H9 (cell line): ENCODE data around the gene ALDH1A1. TPM values are rescaled to one million over a fixed set of nuclear protein-coding genes. Genes with fewer than 3 reads are reported as not detected.

Source experiments
- DNase-seq: peaks from one replicate; pipeline ENCODE4 v3.0.0-alpha.2; 2017
- H2AFZ ChIP-seq: one replicate; pipeline ENCODE4 v1.6.1; 2013; ENCODE audit warnings: mild to moderate bottlenecking, low read length, control low read depth, moderate library complexity
- H2AK5ac ChIP-seq: 2 replicates; pipeline ENCODE4 v1.6.1; 2013; ENCODE audit warnings: low read length, control low read depth, mixed read lengths; ENCODE audit not compliant: insufficient read length
- H2BK120ac ChIP-seq: one replicate; pipeline ENCODE4 v1.6.1; 2013; ENCODE audit warnings: low read depth, mild to moderate bottlenecking, low read length, control low read depth, inconsistent platforms; ENCODE audit not compliant: poor library complexity, severe bottlenecking
- H2BK12ac ChIP-seq: 2 replicates; pipeline ENCODE4 v1.6.1; 2013; ENCODE audit warnings: low read length, control low read depth, mixed read lengths, low read depth; ENCODE audit not compliant: insufficient read length
- H2BK15ac ChIP-seq: 2 replicates; pipeline ENCODE4 v1.6.1; 2013; ENCODE audit warnings: low read depth, low read length, control low read depth
- H2BK20ac ChIP-seq: one replicate; pipeline ENCODE4 v1.6.1; 2013; ENCODE audit warnings: low read depth, mild to moderate bottlenecking, low read length, control low read depth, inconsistent platforms; ENCODE audit not compliant: poor library complexity, severe bottlenecking
- H2BK5ac ChIP-seq: 2 replicates; pipeline ENCODE4 v1.6.1; 2013; ENCODE audit warnings: low read length, control low read depth, mixed read lengths; ENCODE audit not compliant: insufficient read length
- H3K14ac ChIP-seq: 2 replicates; pipeline ENCODE4 v1.6.1; 2013; ENCODE audit warnings: low read length, control low read depth; ENCODE audit not compliant: insufficient read depth
- H3K18ac ChIP-seq: 2 replicates; pipeline ENCODE4 v1.6.1; 2013; ENCODE audit warnings: low read depth, mild to moderate bottlenecking, mixed read lengths, low read length, control low read depth; ENCODE audit not compliant: insufficient read length
- H3K23ac ChIP-seq: 2 replicates; pipeline ENCODE4 v1.6.1; 2013; ENCODE audit warnings: low read length, control low read depth, mixed read lengths, low read depth; ENCODE audit not compliant: insufficient read length
- H3K23me2 ChIP-seq: 2 replicates; pipeline ENCODE4 v1.6.1; 2013; ENCODE audit warnings: low read depth, mild to moderate bottlenecking, mixed read lengths, low read length, control low read depth; ENCODE audit not compliant: insufficient read length, poor library complexity, severe bottlenecking
- H3K27ac ChIP-seq: 2 replicates; pipeline ENCODE4 v1.5.1; 2013; ENCODE audit warnings: low read length, control low read depth, mixed read lengths, low read depth; ENCODE audit not compliant: insufficient read length
- H3K27me3 ChIP-seq: 2 replicates; pipeline ENCODE4 v1.6.1; 2013; ENCODE audit warnings: low read length, control low read depth, inconsistent platforms; ENCODE audit not compliant: insufficient read depth
- H3K4ac ChIP-seq: 2 replicates; pipeline ENCODE4 v1.6.1; 2013; ENCODE audit warnings: low read depth, mild to moderate bottlenecking, control low read depth, inconsistent platforms, low read length, moderate library complexity
- H3K4me1 ChIP-seq: 2 replicates; pipeline ENCODE4 v1.6.1; 2013; ENCODE audit warnings: low read length, control low read depth, inconsistent platforms; ENCODE audit not compliant: insufficient read depth
- H3K4me2 ChIP-seq: 2 replicates; pipeline ENCODE4 v1.6.1; 2013; ENCODE audit warnings: low read length, control low read depth, mixed read lengths; ENCODE audit not compliant: insufficient read length, insufficient read depth
- H3K56ac ChIP-seq: 2 replicates; pipeline ENCODE4 v1.6.1; 2013; ENCODE audit warnings: low read depth, mild to moderate bottlenecking, mixed read lengths, low read length, control low read depth; ENCODE audit not compliant: insufficient read length
- H3K79me1 ChIP-seq: 2 replicates; pipeline ENCODE4 v1.6.1; 2013; ENCODE audit warnings: low read depth, mild to moderate bottlenecking, moderate library complexity, low read length, control low read depth, inconsistent platforms; ENCODE audit not compliant: insufficient read depth, poor library complexity, severe bottlenecking
- H3K79me2 ChIP-seq: 2 replicates; pipeline ENCODE4 v1.6.1; 2013; ENCODE audit warnings: low read length, control low read depth, inconsistent platforms; ENCODE audit not compliant: insufficient read depth
- H3K9ac ChIP-seq: 2 replicates; pipeline ENCODE4 v1.6.1; 2013; ENCODE audit warnings: low read length, control low read depth, mixed read lengths; ENCODE audit not compliant: insufficient read length; ENCODE audit errors: extremely low read depth
- H3K9me3 ChIP-seq: one replicate; pipeline ENCODE4 v1.6.1; 2013; ENCODE audit warnings: low read depth, low read length, inconsistent platforms; ENCODE audit not compliant: control insufficient read depth
- H3T11ph ChIP-seq: one replicate; pipeline ENCODE4 v1.6.1; 2013; ENCODE audit warnings: mild to moderate bottlenecking, low read length, control low read depth, inconsistent platforms
- H4K20me1 ChIP-seq: one replicate; pipeline ENCODE4 v1.6.1; 2013; ENCODE audit not compliant: control insufficient read depth, insufficient read length, insufficient read depth
- H4K5ac ChIP-seq: 2 replicates; pipeline ENCODE4 v1.6.1; 2013; ENCODE audit warnings: low read depth, mild to moderate bottlenecking, mixed read lengths, low read length, control low read depth; ENCODE audit not compliant: insufficient read length
- H4K8ac ChIP-seq: replicated peaks from 2 replicates; pipeline ENCODE4 v1.6.1; 2013; ENCODE audit warnings: low read length, control low read depth, mixed read lengths, low read depth; ENCODE audit not compliant: insufficient read length
- H4K91ac ChIP-seq: 2 replicates; pipeline ENCODE4 v1.6.1; 2013; ENCODE audit warnings: low read depth, mild to moderate bottlenecking, moderate library complexity, mixed read lengths, low read length, control low read depth; ENCODE audit not compliant: insufficient read length
- H3K27ac Mint-ChIP-seq, 3 experiments: 2 replicates in 2 of 3; 3 replicates in 1 of 3; pipeline ENCODE4 v1.8.0; 2020 to 2021; ENCODE audit warnings: mixed read lengths in 3 of 3, mild to moderate bottlenecking in 1 of 3, moderate library complexity in 1 of 3
- H3K27me3 Mint-ChIP-seq: 2 replicates; pipeline ENCODE4 v1.8.0; 2021; ENCODE audit warnings: low read depth, mild to moderate bottlenecking, moderate library complexity, mixed read lengths
- H3K36me3 Mint-ChIP-seq, 3 experiments: 2 replicates in 2 of 3; 3 replicates in 1 of 3; pipeline ENCODE4 v1.8.0; 2020 to 2021; ENCODE audit warnings: low read depth in 3 of 3, mixed read lengths in 3 of 3; ENCODE audit not compliant: insufficient read depth in 1 of 3
- H3K4me1 Mint-ChIP-seq, 2 experiments: 2 replicates each; pipeline ENCODE4 v1.8.0; 2020; ENCODE audit warnings: mixed read lengths in 2 of 2
- H3K4me3 Mint-ChIP-seq, 2 experiments: 2 replicates in 1 of 2; 3 replicates in 1 of 2; pipeline ENCODE4 v1.8.0; 2020 to 2021; ENCODE audit warnings: mild to moderate bottlenecking in 2 of 2, mixed read lengths in 2 of 2, moderate library complexity in 1 of 2
- H3K9me3 Mint-ChIP-seq, 2 experiments: 2 replicates in 1 of 2; 3 replicates in 1 of 2; pipeline ENCODE4 v1.8.0; 2020; ENCODE audit warnings: mild to moderate bottlenecking in 2 of 2, mixed read lengths in 2 of 2, moderate library complexity in 1 of 2
- CTCF ChIP-seq: fragments of 200-600 bp; sonication (generic); conservative IDR thresholded peaks from 3 replicates; pipeline ENCODE4 v1.8.0; 2021; ENCODE audit warnings: antibody characterized with exemption, mild to moderate bottlenecking
- WGBS: extraction: QIAGEN DNeasy Blood & Tissue Kit; methylation state at CpG from one replicate; pipeline ENCODE4 v1.1.7; 2013; ENCODE audit warnings: missing lambda C conversion rate, low lambda C conversion rate, mixed read lengths; ENCODE audit not compliant: insufficient read length; ENCODE audit errors: extremely low coverage; 5-methylcytosine and 5-hydroxymethylcytosine counted together
- total RNA-seq: library from RNA; stranded (reverse); gene quantifications from 2 replicates; pipeline ENCODE4 v1.2.1, GENCODE V29; 2021

The ALDH1A1 gene
- total RNA-seq, 1 experiment from 2014 or later, result 1.1 TPM

DNA sequence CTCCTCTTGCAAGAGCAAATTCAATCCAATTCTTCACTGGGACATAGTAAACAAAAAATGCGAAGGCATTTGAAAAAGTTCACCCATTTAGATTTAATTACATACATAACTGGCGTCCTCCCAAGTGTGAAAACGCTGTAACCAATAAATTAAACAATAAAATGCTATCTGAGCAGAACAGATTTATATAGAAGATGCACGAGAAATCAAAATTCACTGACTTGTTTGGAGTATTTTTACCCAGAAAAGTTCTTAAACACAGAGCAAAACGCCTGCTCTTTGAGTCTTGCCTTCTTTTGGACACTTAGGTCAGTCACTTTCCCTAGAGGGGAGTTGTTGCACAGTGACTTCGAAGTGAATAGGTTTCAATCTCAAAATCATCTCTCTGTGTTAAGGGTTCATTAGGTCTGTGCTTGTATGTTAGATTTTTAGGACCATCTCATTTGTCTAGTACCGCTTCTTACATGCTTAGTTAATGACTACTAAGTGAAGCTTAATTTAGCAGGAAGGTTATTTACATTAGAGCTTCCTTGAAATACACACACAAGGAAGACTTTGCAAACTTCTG lies 1.9 kb downstream of the ALDH1A1 start:
- Histone ChIP-seq H2AFZ (no peak overlapping the region), H3K18ac (no peak overlapping the region), H4K91ac (no peak overlapping the region), H3K4ac (no peak overlapping the region), H3K79me2 (no peaks in the 10 kb centered on the region), H3K79me1 (no peaks in the 10 kb centered on the region), H3T11ph (no peak overlapping the region), H2BK120ac (no peak overlapping the region), H2BK12ac (no peak overlapping the region), H3K27me3 (no peaks in the 10 kb centered on the region), H4K5ac (no peak overlapping the region), H3K4me2 (no peak overlapping the region), H2BK15ac (no peak overlapping the region), H3K56ac (no peak overlapping the region), H3K4me1 (peaks cover 2% of the 10 kb centered on the region; the same call in 1 of the 2 replicates), H2BK5ac (no peak overlapping the region), H3K23me2 (no peaks in the 10 kb centered on the region), H4K8ac (no peak overlapping the region), H2BK20ac (no peak overlapping the region), H3K14ac (no peak overlapping the region), H3K9me3 (no peaks in the 10 kb centered on the region), H3K27ac (no peak overlapping the region), H3K23ac (no peak overlapping the region), H4K20me1 (no peaks in the 10 kb centered on the region), H2AK5ac (no peak overlapping the region), H3K9ac (no peak overlapping the region)
- H3K27ac Mint-ChIP-seq, result no peak overlapping the region
- H3K36me3 Mint-ChIP-seq, result no peaks in the 10 kb centered on the region
- no CpG with 5 or more reads among the region's 7 CpGs for WGBS
- peaks cover 11 to 15% of the 10 kb centered on the region in 2 experiments for H3K4me1 Mint-ChIP-seq
- no peak for DNase-seq
- no peaks in the 10 kb centered on the region for H3K27me3 Mint-ChIP-seq
- no peak overlapping the region for H3K4me3 Mint-ChIP-seq
- TF ChIP-seq CTCF, result no peak
- H3K9me3 Mint-ChIP-seq, result no peaks in the 10 kb centered on the region
